GM18520 (cell line): Measurements from ENCODE around the gene RAB12.

Experiments
- ATAC-seq: cut with Tn5 transposase; IDR thresholded peaks from one replicate; pipeline ENCODE4 v1.9.1; 2021; ENCODE audit not compliant: unreplicated experiment

Gene RAB12

DNA sequence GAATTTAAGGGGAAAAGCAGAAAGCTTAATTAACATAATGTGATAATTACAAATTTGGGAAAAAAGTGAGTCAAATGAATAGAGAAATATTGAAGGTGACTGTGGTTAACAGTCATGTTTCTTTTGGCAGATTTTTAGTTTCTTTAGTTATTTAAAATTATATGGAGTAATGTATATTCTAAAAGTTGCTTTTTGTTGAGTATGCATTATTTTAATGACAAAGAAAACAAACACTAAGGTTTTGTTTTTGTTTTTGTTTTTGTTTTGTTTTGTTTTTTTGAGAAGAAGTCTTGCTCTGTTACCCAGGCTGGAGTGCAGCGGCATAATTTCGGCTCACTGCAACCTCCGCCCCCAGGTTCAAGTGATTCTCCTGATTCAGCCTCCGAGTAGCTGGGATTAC, 65.8 kb downstream of the RAB12 start:
- ATAC-seq: no peak

DNA sequence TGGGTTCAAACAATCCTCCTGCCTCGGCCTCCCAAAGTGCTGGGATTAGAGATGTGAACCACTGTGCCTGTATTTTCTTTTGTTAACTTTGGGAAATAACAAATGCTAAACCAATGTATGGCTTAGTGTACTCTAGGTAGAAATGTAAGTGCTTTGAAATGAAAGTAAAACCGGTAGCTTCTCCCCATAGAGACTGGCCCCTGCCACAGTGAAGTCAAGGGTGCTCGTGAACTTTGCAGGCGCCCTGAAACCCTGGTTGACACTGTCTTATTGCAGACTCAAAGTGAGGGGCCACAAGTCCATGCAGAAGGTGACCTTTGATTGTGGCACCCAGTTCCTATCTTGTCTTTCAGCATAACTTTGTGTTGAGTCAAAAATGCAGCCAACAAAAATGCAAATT, 72.0 kb downstream of the RAB12 start:
- ATAC-seq: no peak

DNA sequence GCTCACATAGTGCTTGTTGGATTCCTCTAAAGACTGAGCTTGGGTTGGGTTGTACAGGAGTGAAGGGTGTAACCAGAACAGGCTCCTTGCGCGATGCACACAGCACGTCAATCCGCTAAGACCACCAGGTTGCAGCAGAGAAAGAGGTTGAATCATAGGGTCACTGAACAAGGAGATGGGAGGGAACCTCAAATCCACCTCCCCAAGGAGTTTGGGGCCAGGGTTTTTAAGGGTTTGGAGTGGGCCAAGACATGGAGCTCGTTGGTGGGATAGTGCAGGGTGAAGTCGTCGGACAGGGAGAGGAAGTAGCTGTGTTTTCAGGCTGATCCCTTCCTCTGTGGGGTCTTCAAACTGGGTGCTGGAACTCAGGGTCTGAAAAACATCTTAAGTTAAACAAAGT, 75.3 kb downstream of the RAB12 start:
- ATAC-seq: no peak

DNA sequence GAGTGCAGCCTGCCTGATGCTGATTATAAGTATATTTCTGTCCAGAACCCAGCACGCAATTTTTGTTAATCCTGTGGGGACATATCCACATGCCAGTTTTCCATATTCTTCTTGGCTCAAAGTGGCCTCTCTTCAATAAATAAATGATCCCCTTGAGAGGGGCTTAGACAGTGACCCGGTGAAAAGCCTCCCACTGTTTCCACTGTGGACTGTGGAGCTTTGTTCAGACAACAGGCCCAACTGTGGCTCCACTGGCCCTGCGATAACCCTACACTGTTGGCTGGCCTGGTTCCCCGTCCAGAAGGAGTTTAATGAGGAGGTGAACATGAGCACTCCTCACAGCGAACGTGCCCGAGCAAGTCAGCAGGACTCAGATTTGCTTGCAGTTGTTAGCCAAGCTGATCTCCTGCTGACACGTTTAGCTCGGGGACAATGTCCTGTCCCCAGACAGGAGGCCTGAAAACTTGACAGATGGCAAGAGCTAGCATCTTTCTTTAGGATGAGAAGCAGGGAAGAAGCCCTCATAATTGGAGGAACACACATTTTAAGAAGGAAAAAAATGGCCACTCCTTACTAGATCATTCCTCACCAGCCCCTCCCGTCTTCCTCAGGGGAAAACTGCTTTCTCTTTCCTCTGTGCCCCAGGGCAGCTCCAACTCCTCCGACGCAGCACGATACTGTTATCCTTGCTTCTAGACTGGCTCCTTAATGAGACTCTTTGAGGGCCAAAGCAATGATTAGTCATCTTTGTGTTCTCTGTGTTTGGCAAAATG, 76.1 kb downstream of the RAB12 start:
- ATAC-seq: no peak

DNA sequence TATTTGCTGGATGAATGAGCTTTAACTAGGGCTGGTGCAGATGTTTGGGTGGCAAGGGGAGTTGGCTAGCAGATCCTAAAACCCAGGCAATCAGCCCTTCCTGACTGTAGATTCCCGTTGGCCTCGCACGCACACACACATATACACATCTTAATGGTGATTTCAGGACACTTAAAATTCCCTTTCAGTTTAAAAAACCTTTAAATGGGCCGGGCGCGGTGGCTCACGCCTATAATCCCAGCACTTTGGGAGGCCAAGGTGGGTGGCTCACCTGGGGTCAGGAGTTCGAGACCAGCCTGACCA, 76.6 kb downstream of the RAB12 start:
- no peak for ATAC-seq

DNA sequence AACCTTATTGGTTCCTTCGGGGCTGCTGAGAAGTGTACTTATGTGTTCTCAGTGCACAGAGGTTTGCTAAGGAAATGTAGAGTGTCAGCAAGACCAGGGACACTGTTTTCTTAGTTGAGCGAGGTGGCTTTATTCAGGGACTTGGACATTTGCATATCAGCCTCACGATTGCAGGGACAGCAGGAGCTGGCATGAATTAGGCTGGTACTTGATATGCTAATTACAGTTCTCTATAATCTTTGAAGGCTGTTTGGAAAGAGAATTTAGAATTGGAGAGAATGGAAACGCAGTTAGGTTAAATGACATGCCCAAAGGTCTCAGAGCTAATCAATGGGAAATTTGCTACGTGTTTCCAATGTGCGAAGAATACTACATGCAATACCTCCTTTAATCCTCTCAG, 77.4 kb downstream of the RAB12 start:
- no peak for ATAC-seq

DNA sequence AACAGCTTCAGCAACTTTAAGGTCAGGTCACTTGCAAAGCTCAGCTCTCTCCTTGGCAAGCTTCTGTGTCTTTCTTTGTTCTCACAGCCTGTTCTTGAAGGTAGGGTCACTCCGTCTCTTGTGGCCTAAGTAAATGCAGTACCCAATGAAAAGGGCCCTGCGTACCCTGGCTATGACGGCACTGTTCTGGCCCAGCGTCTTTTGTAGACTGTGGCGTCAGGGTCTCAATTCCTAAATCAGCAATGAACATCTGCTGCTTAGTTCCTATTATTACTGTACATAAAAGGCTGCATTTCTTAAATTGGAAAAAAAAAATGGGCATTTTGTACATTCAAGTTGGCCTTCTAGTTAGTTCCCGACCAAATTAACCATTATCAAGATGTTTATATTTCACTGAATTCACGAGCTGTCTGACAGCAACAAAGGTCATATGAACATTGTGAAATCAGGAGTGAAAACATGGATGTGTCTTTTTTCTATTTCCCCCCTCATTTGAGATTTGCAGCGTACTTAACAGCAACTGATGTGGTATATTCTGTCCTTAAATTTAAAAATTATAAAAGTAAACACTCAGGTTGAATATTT, 79.1 kb downstream of the RAB12 start:
- no peak for ATAC-seq

DNA sequence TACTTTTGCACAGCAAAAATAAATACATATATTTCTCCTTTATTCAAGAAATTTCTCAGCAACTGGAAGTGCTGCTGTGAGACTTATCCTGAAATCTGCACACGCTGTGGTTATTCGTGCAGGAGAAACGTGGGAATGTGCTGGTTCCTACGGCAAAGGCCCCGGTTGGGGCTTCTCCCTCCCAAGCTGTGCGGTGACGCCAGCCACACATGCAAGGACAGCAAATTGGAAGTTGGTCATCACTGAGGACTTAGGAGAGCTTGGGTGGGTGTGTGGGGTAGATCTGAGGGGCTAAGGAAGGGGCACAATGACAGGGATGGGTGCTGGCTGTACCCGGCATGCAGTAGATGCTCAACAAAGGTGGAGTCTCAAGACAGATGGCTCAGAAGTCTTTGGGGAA, 79.6 kb downstream of the RAB12 start:
- ATAC-seq: no peak
